GM20431 (cell line): ENCODE measurements around the gene B3GNT2.
"Not testable (repeated sequence)": the region's sequence is repeated elsewhere in the genome, so short reads cannot be mapped to it uniquely, and the experiment has no call there.

Experiments used
- in situ Hi-C: fragments of 300-500 bp; cut with MseI, MboI; formaldehyde crosslinking; loops from one replicate; pipeline ENCODE4 v1.15.0; 2020; ENCODE audit warnings: low sequenced_read_pairs; ENCODE audit not compliant: unreplicated experiment

B3GNT2 gene

DNA sequence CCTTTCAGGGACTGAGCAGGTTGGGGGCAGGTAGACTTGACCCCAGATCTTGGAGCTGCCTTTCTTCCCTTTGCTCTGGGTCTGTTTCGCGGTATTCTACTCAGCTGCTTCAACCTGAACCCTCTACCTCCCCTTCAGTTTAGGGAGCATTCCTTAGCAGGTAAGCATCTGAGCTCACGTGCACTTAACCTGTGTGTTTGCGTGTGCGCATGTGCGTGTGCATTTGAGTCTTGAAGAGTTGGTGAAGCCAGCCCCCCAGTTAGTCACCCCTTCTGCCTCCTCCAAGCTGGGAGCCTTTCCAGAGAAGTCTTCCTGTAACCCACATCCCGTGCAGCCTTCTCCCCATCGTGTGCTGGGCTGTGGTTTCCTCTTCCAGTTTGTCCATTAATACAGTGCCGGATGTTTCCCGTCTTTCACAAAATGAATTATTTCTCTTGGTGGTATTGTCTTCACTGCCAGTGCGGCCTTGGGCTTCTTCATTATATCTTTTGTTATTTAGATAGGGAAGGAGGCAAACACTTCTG lies 33.2 kb downstream of the B3GNT2 start:
- in situ Hi-C loops: no loop called here

DNA sequence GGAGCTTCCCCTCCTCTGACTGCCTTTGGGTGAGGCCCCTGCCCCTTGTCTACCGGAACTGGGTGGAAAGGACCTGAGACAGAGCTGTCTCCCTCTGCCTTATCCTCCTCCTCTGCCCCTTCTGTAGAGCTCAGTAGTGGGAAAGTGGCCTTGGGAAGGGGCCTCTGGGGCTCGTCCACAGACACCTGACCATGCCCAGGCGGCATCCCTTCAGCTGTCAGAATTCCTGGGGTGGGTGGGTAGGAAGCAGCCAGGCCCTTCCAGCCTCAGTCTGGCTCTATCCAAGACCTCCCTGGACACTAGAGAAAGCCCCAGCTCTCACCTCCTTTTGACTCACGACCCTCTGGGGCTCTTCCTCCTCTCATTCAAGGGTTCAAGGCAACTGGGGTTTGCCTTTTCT lies 35.6 kb downstream of the B3GNT2 start:
- in situ Hi-C loops: no loop called here

- in situ Hi-C loops: no loop called here
Measured at GRCh38 chr2:62234755-62235655, 39.1 kb downstream of the B3GNT2 start.

DNA sequence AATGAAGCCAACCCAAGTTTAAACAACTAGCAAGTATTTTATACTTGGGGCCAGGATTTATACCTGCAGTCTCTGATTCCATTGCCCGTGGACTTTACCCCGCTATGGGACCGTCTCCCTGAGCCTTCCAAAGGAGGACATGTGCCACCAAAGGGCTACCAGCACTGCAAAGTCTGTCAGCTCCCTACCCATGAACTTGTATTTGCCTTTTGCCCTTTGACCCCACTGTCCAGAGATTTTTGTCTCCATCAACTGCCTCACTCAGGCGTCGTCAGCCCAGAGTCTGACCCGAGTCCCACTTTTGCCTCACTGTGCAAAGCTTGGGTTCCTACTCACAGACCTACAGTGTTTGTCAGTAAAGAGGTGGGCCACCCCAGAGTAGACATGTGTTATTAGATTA lies 40.6 kb downstream of the B3GNT2 start:
- in situ Hi-C loops: no loop called here

GRCh38 chr2:62238236-62238635 lies 42.3 kb downstream of the B3GNT2 start:
- in situ Hi-C loops: no loop called here

DNA sequence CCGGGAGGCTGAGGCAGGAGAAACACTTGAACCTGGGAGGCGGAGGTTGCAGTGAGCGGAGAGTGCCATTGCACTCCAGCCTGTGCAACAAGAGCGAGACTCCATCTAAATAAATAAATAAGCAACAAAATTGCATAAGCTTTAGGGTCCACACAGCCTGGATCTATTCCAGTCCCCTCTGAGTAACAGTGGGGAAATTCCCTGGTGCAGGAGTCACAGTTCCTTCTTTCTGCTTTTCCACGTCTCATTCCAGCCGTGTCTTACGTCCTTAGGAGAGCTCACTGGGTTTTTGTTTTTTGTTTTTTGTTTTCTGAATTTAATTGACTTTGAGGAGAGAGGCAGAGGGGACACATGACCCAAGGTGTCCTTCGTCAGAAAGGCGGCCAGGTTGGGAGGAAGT lies 44.6 kb downstream of the B3GNT2 start:
- in situ Hi-C loops: no loop called here

DNA sequence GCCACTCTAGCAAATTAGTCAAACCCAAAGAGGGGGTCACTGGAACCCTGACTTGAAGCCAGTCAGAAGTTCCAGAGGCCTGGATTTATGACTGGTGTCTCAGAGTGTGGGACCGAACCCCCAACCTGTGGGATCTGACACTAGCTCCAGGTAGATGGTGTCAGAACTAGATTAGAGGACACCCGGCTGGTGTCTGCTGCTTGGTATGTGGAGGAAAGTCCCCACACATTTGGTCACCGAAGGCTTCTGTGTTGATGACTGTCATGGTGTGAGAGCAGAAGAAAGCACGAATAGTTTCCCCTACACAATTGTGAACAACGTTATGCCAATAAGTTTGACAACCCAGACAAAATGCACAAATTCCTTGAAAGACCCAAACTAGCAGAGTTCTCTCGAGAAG lies 48.1 kb downstream of the B3GNT2 start:
- in situ Hi-C loops: no loop called here

DNA sequence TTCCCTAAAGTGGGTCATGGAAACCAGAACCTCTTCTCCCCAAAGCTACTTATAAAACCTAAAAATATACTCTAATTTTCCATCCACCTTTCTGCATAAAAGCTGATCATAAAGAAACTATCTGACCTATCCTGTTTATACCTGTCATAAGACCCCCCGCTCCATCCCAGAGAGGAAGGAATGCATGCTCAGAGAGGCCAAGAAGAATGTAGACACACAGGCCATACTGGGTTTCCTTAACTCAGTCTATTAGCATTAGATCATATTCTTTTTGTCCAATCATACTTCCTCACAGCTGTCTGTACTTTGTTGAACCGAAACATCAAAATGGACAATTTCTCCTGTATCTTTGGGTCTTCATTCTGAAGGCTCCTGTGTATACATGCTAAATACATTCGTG lies 52.3 kb downstream of the B3GNT2 start:
- in situ Hi-C loops: no loop called here

DNA sequence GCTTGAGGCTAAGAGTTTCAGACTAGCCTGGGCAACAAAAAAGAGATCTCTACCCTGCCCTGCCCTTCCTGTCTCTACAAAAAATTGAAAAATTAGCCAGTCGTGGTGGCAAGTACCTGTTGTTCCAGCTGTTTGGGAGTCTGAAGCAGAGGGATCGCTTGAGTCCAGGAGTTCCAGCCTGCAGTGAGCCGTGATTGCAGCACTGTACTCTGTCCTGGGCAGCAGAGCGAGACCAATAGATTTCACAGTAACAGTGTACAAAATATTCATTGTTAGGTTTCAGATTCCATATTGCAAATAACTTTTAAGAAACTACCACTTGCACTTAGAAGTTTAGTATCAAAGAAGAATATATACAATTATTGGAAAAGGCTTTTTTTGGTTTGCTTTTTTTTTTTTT lies 54.3 kb downstream of the B3GNT2 start:
- in situ Hi-C loops: no loop called here

GRCh38 chr2:62254424-62255266 lies 58.7 kb downstream of the B3GNT2 start:
- in situ Hi-C loops: no loop called here

- in situ Hi-C loops: no loop called here
Measured at GRCh38 chr2:62257466-62257865, 61.6 kb downstream of the B3GNT2 start.

DNA sequence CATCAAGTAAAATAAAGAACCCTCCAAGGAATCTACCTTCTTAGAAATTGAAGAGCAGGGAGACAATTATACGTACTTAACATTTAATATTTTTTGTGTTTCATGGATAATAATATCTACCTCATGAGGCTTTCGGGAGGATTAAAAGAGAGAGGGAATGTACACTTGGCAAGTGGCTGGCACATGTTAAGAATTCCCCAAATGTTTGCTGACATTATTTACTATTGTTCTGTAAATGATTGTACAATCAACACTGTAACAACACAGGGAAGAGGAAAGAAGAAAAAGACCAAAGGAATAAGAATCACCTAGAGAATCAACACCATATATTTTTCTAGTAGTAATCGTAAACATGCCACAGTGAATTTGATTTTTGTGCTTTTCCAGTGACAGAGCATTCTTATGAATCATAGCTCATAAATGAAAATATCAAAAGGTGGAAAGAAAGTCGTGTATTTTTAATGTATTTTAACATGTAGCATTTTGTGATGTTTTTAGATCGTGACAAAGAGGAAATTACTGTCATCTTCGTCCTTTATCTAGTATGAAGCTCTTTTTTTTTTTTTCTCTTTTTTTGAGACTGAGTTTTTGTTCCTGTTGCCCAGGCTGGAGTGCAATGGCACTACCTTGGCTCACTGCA lies 67.3 kb downstream of the B3GNT2 start:
- in situ Hi-C loops: no loop called here

DNA sequence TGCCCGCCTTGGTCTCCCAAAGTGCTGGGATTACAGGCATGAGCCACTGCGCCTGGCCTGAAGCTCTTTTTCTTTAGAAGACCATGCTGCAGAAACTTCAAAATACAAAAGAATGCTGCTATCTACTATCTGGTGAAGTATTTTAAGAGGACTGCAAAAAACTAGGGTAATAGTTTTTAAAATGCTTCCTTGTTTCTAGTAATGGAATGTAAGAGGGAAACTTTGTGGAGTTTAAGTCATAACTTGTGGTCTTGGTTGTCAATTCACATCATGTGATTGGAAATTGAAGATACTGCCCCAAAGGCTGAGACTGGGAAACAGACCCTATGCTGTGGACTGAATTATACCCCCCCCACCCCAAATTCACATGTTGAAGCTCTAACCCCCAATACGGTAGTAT lies 68.3 kb downstream of the B3GNT2 start:
- in situ Hi-C loops: no loop called here

GRCh38 chr2:62265106-62265505 lies 69.2 kb downstream of the B3GNT2 start:
- in situ Hi-C loops: no loop called here

DNA sequence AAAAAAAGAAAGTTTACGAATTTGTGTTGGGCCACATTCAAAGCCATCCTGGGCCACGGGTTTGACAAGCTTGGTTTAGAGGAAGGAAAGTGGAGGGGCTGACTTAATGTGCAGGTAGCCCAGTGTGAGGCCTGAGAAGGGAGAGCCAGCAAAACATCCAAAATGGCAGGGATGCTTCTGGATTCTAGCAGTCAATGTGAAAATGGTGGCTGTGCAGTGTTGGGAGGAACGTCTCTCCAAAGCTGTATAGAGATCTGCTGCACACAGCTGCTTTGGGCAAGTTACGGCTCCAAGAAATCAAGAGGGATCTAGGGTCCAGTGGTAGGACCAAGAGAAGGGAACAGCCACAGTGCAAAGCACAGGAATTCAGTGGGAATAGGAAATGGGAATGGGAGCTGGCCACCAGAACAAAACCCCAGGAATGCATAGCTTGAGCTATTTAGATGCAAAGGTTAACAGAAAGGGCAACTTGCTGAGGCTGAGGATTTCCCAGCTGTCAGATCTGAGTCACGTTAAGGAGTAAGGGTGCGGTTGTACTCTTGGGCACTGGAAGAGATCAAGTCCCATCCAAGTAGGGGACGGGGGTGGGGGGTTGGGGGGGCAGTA lies 70.6 kb downstream of the B3GNT2 start:
- in situ Hi-C loops: no loop called here

DNA sequence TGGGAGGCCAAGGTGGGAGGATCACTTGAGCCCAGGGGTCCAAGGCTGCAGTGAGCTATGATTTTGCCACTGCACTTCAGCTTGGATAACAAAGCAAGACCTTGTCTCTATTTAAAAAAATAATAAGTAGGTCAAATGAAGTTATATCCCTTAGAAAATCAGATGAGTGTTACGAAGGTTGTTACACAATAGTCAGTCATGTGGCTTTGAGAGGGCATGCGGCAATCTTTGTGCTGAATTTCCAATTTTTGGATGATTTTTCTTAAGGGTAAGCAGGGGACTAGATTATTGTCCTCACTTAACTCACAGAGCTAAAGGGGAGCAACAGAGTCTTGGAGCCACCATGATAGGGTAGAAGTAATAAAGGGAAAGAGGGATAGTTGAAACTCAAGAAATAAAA lies 71.8 kb downstream of the B3GNT2 start:
- in situ Hi-C loops: no loop called here

GRCh38 chr2:62268681-62269188 lies 72.8 kb downstream of the B3GNT2 start:
- in situ Hi-C loops: not testable (repeated sequence)

- in situ Hi-C loops: no loop called here
Measured at GRCh38 chr2:62270728-62271127, 74.8 kb downstream of the B3GNT2 start.
